Activated effector memory CD4-positive, alpha-beta T cell treated with Interleukin-2 at 50 U/mL for 16 hours (primary cell): ENCODE results near the gene AP2A2.
"Not testable (repeated sequence)": the region's sequence is repeated elsewhere in the genome, so short reads cannot be mapped to it uniquely, and the experiment has no call there.

Source experiments
- DNase-seq: peaks from one replicate; pipeline ENCODE4 v3.0.0-alpha.2; 2020

Gene AP2A2

DNA sequence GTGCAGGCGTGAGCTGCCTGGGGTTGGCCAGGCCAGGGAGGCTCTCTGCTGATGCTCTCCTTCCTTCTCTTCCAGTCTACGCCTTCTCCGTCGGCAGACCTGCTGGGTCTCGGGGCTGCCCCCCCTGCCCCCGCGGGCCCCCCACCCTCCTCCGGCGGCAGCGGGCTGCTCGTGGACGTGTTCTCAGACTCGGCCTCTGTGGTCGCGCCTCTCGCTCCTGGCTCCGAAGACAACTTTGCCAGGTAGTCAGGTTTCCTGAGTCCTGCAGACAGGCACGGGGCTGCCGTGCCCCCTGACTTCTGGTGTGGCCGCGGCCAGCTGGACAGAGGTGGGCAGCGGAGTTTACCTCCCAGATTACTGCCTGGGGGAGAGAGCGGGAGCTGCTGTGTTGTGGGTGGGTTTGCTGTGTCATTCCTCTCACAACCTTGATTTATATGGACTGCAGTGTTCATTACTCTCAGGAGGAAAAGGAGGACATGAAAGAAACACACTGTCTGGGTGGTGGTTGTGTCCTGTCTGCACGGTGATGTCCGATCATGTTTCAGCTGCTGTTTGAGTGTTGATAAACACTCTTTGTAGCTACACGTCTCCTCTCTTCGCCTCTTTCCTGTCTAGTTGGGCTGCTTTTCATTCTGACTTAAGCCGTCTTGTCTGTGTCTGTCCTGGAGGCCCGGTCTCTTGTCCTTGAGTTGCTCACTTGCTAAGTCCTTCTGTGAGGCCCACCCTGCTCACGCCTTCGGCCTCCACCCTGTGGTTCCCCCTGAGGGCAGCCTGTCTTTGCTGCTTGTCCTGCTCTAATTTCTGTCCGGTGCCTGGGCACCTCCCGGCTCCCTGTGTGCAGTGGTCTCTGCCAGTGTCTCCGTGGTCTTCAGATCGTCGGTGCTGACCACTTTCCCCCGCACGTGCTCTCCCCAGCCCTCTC is 74.9 kb downstream of the AP2A2 start:
- DNase-seq, result no peak

DNA sequence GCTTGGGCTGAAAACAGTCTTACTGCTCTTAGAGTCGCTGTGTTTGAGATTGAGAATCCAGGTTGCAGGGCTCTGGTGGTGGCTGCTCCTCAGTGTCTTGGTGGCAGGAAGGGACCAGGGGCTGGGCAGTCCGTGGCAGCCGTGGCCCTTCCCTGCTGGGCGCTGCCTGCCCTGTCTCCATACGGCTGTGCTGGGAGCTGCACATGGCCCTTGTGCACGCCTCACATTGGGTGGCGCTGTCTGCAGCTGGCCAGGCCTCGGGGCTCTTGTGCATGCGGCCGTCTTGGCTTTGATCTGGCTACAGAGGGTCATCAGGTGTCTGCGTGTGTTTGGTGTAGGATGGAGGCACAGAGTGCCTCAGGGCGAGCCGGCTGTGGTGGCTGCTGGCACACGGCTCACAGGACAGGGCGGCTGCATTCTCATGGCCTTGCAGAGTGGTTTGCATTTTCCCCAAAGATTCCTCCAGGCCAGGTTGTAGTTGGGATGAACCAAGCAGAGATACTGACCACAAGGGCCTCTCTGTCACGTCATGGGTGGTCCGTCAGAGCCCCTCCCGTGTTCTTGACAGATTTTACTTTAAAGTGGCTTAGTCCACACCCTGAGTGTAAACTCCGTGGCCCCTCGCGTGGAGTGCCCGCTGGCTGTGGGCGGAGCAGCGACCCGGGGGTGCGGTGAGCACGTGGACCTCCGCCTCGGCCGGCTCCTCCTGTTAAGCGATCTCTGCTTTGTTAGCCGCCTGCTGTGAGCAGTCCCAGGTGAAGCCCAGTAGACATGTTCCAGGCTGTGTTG is 76.1 kb downstream of the AP2A2 start:
- no peak for DNase-seq

DNA sequence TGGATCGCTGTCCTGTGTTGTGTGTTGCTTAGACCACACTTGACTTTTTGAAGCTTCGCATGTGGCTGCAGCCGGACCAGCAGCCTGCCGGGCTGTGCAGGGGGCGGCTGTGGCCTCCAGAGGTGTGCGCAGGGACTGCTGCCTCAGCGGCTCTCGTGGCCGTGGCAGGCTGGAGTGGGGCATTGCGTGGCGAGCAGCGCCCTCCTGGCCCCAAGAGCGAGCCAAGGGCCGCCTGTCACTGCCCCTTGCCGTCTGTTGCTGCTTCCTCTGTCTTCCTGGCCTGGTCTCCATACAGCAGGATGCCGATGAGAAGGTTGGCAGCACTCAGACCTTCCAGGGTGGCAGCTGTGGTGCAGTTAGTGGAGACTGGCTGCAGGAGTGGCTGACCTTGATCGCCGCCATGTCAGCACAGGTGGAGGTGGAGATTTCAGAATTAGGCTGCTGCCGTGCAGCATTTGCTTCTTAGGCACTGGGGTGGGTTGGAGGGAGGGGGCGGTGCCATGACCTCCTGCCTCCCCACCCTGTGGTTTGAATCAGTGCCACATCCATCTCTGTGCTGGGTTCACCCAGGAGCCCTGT is 76.8 kb downstream of the AP2A2 start:
- DNase-seq, result no peak

DNA sequence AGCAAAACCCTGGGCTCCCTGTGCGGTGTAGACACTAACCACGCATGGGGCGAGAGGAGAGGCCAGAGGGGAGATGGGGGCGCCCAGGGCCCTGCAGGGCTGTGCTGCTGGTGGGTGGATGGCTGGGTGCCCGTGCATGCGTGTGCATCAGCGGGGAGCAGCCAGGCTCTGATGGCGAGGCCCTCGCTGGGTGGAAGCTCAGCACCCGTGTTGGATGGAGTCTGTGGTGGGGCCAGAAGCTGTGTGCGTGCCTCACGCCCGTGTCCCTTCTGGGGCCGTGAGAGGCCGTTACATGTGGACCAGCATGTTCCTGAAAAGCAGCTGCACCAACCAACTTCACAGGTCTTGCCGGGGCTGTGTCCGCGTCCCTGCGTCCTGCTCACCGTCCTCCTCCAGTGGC is 77.5 kb downstream of the AP2A2 start:
- no peak for DNase-seq

DNA sequence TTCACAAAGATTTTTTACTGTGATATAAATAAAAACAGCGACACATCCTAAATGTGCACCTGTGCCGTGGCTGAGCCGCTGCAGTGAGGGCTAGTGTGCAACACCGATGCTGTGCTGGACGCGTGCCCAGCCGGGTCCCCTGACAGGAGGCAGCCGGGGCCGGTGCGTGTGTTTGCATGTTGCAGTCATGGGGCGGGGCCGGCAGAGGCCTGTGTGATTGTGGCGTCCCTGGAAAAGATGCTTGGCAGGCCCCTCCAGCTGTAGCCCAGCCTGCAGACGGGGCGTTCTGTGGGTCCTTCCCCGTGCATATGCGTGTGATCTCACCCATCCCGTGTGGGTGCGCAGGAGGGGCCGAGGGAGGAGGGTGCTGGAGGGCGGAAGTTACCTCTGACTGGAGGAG is 80.3 kb downstream of the AP2A2 start:
- no peak for DNase-seq

DNA sequence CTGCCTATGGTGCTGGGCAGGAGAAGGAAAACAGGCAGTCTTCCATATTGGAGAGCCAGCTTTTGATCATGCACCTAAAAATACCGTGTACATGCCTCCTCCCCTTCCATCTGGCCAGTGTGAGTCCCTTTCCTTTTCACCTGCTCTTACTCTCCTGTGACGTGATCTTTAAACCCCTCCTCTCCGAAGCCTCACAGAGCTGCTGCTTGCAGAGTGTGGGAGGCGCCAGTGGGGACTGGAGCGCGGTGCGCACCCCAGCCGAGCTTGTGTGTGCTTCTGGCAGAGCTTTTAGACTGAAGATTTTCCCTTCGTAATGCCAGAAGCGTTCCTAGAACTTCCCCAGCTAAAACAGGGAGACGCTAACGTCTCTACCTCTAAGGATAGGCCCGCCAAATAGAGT is 81.1 kb downstream of the AP2A2 start:
- DNase-seq, result no peak

DNA sequence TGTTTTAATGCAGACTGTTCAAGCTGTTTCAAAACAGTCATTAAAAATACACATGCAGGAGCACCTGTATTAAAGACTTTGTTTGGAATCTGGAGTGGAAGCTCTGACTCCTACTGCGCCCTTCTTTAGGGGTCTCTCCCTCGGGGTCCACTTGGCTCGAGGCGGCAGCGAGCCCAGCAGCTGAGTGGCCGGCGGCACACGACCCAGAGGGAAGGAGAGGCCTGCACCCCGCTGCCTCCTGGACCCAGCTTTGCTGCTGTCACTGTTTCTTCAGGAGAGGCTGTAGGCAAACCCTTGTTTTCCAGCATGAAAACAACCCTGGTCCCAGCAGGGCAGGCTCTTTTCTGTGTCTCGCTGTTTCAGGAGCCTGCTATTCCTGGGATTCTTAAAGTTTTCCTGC is 81.6 kb downstream of the AP2A2 start:
- no peak for DNase-seq

DNA sequence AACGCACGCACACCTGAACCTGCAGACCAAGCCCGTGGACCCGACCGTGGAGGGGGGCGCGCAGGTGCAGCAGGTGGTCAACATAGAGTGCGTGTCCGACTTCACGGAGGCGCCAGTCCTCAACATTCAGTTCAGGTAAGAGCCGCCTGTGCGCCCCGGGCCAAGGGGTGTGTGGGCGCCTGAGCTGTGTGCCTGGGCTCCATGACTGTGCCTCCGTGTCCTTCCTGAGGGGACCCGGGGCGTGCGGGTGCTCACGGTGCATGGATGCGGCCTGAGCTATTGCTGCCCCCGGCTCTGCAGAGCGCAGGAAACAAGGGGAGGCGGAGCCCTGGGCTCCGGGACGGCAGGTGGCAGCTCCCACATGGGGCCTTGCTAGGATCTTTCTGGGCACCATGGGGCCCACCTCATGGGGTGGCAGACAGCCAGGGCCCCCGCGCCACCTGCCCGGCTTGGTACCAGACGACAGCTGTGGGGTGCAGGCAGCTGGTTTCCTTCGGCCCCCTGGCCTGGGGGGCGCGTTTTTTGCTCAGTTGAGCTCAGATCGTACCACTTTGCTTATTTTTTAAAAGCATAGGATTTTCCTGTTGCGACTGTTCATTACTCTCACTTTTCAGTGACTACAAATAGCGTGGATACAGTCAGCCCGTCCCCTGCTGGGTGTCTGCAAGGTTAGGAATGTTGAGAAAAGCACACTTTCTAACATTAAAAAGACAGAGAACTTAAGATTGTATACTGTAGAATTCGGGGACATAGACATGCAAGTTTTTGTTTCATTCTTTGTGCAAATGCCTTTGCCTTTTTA is 82.5 kb downstream of the AP2A2 start:
- no peak for DNase-seq

DNA sequence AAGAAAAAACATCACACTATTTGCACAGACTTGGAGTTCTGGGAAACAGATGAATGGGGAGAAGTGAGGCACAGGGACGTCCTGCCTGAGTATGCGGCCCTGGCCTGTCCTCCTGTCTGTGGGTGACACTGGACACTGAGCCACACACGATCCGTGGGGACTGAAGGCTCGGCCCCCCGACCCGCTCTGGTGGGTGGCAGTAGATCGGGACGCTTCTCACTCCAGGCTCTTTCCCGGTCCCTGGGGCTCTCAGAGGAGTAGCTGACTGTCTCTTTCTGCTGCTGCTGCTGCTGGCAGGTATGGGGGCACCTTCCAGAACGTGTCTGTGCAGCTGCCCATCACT is 83.1 kb downstream of the AP2A2 start:
- DNase-seq, result no peak

DNA sequence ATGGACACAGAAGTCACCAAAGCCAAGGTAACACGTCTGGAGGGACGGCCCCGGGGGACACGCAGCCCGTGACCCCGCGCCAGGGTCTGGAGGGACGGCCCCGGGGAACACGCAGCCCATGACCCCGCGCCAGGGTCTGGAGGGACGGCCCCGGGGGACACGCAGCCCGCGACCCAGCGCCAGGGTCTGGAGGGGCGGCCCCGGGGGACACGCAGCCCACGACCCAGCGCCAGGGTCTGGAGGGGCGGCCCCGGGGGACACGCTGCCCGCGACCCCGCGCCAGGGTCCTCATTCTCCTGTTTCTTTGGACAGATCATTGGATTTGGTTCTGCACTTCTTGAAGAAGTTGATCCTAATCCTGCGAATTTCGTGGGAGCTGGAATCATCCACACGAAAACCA is 83.7 kb downstream of the AP2A2 start:
- no peak for DNase-seq

DNA sequence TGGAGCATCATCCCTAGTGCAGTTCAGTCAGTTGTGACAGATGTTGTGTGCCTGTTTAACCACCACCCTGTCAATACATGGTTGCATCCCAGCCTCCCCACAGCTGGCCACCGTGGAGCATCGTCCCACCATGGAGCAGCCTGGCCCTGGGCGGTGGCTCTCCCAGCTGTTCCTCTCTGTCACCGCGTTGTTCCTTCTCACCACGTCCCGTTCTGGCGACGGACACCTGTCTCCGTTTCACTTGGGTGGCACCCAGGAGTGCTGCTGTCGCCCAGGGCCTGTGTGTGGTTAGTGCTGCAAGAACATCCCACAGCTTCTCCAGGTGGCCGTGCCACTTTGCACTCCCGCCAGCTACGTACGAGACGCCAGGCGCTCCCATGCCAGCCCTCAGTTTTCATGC is 84.3 kb downstream of the AP2A2 start:
- DNase-seq, result no peak

DNA sequence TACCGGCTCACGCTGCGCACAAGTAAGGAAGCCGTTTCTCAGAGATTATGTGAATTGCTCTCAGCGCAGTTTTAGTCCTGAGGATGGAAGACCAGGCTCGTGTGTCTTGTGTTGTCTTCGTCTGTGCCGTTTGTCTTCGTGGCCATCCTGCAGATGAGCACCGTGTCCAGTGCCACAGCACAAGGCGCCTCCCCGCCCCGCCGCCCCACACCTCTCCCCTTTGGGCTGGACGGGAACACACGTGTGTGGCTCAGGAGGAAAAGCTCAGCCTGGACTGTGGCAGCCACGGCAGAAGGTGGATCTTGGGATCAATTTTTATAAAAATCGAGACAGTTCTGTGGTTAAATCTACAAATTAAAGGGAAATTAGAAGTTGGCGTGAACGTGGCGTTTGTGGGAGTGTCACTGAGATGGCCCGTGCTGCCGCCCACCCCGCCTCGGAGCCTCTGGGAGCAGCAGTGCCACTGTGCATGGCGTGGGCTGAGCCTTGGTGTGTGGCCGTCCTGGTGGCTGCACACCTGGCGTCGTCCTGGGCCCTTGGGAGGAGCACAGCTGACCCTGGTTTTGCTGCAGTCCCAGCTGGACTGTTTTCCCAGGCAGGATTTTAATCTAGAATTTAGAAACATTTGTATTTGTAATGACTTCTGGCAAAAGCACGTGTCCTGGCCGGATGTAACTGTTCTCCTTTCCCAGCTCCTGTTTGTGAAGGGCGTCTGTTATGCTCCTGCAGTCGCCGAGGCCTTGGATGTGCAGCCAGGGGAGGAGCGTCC is 85.1 kb downstream of the AP2A2 start:
- no peak for DNase-seq

DNA sequence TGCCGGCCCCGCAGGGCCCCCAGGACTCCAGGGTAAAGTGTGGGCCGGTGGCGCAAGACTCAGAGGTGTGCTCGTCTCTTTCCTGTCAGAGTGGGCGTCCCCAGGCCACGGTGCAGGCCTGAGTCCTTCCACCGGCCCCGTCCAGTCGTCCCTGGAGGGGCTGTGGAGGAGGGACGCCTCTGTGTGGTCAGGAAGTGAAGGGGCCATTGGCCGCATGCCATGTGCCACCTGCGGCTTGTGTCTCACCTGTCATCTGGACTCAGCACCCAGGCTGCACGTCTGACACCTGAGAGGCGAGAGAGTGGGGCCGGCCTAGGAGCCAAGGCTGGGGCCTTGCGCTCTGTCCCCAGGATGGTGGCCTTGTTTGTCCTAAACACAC is 85.6 kb downstream of the AP2A2 start:
- no peak for DNase-seq

DNA sequence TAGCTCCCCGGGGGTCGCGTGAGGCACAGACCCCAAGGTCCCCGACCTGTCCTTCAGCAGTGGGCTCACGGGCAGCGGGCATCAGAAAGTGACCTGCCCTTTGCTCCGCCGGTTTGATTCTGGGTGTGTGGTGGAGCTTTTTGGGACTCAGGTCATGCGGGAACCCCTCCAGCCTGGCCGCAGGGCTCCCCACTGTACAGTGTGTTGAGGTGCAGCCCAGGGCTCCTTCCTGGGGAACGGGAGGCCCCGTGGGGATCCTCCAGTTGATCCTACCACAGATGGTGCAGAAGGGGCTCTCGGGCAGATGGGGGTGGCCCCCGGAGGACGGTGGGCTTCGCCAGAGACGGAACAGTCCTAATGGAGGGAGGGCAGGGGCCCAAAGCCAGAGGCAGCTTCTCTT is 86.6 kb downstream of the AP2A2 start:
- no peak for DNase-seq

DNA sequence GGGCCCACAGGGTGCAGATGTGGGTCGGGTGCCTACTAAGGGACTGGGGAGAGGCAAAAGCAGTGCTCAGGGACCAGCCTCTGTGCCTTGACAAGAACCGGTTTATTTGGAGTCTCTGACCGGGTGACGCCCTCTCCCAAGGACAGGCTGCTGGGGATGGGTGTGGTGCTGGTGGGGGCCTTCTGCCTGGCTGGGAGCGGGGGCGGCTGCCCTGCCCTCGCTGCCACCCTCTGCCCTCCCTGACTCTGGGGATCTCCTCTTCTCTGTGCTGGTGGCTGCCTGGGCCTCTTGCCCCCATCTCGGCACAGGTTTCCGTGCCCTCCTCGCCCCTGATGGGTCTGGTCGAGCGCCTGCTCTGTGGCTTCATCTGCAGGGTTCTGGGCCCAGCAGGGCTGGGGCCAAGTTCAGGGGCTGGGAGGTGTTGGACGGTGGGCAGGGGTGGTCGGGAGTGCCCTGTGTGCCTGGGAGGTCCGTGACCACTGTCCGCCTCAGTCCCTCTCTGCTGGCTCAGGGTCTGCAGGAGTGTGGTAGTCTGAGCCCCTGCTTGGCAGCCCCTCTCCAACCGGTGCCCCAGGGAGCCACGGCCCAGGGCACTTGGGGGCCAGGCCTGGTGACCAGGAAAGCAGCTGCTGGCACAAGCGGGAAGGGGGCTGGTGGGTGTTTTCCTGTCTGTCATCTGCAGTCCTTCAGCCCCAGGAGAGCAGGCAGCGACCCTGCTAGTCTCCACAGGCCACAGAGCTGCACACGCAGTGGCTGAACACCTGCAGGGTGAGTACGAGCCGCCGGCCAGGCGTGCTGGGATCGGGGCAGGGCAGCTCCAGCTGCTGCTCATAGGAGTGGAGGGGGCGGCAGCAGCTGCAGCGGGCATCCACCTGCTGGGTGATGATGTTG is 87.3 kb downstream of the AP2A2 start:
- DNase-seq, result no peak

DNA sequence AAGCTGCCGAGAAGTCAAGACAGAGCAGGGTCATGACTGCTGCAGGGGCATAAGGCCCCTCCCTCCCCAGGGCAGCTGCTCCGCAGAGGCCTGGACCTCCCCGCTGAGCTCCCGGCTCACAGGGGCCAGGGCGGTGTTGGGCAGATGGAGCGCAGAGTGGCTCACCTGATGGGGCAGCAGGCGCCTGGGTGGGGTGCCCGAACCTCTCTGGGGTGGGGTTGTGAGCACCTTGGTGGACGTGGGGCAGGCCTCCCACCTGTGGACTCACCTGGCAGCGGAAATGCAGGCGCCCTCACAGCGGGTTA is 87.9 kb downstream of the AP2A2 start:
- no peak for DNase-seq

DNA sequence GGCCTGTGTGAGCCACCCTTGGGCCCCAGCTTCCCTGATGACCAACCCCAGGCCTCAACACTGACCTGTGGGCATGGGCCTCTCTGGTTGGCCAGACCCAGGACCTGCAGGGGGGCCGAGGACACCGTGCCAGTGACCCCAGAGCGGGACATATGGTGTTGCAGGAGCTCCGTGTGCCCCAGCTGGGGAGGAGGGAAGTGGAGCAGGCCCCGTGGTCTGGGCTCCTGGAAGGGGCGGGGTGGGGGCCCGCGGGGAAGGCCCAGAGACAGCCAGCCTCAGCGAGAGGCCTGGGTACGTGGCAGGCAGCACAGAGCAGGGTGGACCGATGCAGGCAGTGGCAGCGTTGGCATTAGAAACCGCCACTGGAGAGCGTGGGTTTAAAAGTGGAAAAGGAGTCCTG is 88.6 kb downstream of the AP2A2 start:
- no peak for DNase-seq

DNA sequence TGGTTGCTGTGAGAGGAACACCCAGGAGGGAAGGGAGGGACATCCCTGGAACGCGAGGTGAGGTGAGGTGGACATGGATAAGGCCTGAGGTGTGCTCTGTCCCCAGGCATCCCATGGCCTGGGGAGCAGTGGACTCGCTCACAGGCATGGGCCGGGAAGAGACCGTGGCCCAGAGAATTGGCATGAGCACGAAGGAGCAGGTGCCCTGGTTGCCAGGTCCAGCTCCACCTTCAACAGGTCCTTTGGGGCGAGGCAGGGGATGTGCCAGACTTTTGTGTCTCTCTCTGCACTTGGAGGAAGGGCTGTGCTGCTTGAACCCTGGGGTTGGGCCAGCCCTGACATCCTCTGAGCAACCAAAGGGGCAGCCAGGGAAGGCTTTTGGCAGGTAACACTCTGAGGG is 89.4 kb downstream of the AP2A2 start:
- DNase-seq, result no peak

DNA sequence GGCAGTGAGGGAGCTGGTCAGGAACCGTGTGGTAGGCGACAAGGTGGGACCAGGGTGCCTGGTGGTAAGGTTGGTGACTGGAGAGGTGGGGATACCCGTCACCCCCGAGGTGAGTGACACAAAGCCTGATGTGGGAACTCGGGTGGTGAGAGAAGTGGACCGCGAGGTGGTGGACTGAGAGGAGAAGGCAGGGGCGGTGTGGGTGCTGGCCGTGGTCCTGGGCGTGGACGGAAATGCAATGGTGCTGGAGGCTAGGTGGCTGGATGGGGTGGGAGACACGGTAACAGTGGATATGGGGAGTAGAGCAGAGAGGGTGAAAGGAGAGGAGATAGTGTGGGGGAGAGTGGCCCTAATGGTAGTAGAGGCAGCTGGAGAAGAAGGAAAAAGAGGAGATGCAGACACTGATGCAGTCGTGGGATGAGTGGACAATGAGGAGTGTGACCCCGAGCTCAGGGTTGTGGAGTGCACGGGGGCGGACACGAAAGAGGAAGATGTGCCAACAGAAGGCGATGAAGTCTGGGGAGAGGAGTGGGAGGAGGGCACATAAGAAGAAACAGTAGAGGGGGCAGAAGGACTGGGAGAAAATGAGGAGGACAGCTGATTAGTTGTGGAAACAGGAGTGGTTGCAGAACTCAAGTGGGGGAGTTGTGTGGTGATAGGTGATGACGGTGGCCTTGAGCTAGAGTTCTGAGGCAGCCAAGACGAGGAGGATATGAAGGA is 90.3 kb downstream of the AP2A2 start:
- DNase-seq, result no peak

DNA sequence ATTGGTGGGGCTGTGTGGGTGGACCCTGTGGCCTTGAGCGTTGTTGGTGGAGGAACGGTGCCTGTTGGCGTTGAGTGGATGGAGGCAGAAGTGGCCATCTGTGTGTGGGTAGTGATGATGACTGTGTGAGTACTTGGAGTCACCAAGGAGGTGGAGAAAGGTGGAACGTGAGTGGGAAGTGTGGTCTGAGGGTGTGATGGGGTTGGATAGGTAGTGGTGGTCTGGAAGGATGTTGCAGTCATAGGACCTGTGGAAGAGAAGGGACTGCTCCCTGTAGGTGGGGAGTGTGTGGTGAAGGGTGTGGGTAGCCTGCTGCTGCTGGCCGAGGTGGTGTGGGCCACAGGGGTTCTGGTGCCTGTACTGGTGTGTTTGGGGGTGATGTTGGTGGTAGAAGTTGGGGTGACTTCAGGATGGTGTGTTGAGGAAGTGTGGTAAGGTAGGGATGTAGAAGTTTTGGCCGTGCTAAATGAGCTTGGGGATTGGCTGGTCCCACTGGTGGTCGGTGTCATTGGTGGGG is 91.0 kb downstream of the AP2A2 start:
- not testable (repeated sequence) for DNase-seq
